Loucy (cell line): ENCODE results near the gene RAB27A.

Experiments used
- H2AFZ ChIP-seq: fragments of 200-600 bp; sonication (generic); 2 replicates; pipeline ENCODE4 v1.6.0; 2016; ENCODE audit warnings: antibody characterized with exemption, mild to moderate bottlenecking, low read length, moderate library complexity
- H3F3A ChIP-seq: fragments of 200-600 bp; 2 replicates; pipeline ENCODE4 v1.6.0; 2016; ENCODE audit warnings: antibody characterized with exemption, low read depth, mild to moderate bottlenecking
- H3K27me3 ChIP-seq: fragments of 200-600 bp; sonication (generic); 2 replicates; pipeline ENCODE4 v1.6.1; 2014; ENCODE audit warnings: low read length, mild to moderate bottlenecking; ENCODE audit not compliant: insufficient read depth, poor library complexity, severe bottlenecking
- H3K36me3 ChIP-seq: fragments of 200-600 bp; sonication (generic); 2 replicates; pipeline ENCODE4 v1.6.1; 2016; ENCODE audit warnings: low read length; ENCODE audit not compliant: insufficient read depth
- H3K4me1 ChIP-seq: fragments of 200-600 bp; sonication (generic); 2 replicates; pipeline ENCODE4 v1.5.1; 2014; ENCODE audit warnings: low read length, mild to moderate bottlenecking; ENCODE audit not compliant: insufficient read depth, poor library complexity, severe bottlenecking
- H3K4me2 ChIP-seq: fragments of 200-600 bp; sonication (generic); 2 replicates; pipeline ENCODE4 v1.6.0; 2014; ENCODE audit warnings: antibody characterized with exemption, low read length, low read depth, mild to moderate bottlenecking; ENCODE audit not compliant: poor library complexity, severe bottlenecking
- H3K4me3 ChIP-seq: fragments of 200-600 bp; sonication (generic); 2 replicates; pipeline ENCODE4 v1.5.1; 2014; ENCODE audit warnings: low read length, mild to moderate bottlenecking, mixed read lengths; ENCODE audit not compliant: poor library complexity, severe bottlenecking
- H3K79me2 ChIP-seq: fragments of 200-600 bp; sonication (generic); 2 replicates; pipeline ENCODE4 v1.6.1; 2014; ENCODE audit warnings: low read length; ENCODE audit not compliant: insufficient read depth
- H3K9ac ChIP-seq: fragments of 200-600 bp; sonication (generic); 2 replicates; pipeline ENCODE4 v1.6.0; 2014; ENCODE audit warnings: mild to moderate bottlenecking, low read depth, low read length, moderate library complexity; ENCODE audit not compliant: poor library complexity, severe bottlenecking
- H3K9me2 ChIP-seq: fragments of 200-600 bp; sonication (generic); replicated peaks from 2 replicates; pipeline ENCODE4 v1.6.1; 2016; ENCODE audit warnings: low read depth, low read length, mixed read lengths
- H3K9me3 ChIP-seq: fragments of 200-600 bp; sonication (generic); 2 replicates; pipeline ENCODE4 v1.6.1; 2014; ENCODE audit warnings: mild to moderate bottlenecking, antibody characterized with exemption, low read length, low read depth; ENCODE audit not compliant: insufficient read depth
- H4K20me1 ChIP-seq: fragments of 200-600 bp; sonication (generic); 2 replicates; pipeline ENCODE4 v1.6.0; 2014; ENCODE audit warnings: antibody characterized with exemption, low read length, mild to moderate bottlenecking; ENCODE audit not compliant: insufficient read depth, poor library complexity, severe bottlenecking
- EZH2phosphoT487 ChIP-seq: fragments of 200-600 bp; IDR thresholded peaks from 2 replicates; pipeline ENCODE4 v1.6.1; 2018; ENCODE audit warnings: antibody characterized with exemption, mild to moderate bottlenecking, moderate library complexity, borderline replicate concordance
- TF ChIP-seq, protein P1 (sequence below): fragments of 200-600 bp; sonication (generic); conservative IDR thresholded peaks from 2 replicates; pipeline ENCODE4 v1.5.1; 2014; ENCODE audit warnings: mild to moderate bottlenecking, antibody characterized with exemption, low read length

RAB27A gene

DNA sequence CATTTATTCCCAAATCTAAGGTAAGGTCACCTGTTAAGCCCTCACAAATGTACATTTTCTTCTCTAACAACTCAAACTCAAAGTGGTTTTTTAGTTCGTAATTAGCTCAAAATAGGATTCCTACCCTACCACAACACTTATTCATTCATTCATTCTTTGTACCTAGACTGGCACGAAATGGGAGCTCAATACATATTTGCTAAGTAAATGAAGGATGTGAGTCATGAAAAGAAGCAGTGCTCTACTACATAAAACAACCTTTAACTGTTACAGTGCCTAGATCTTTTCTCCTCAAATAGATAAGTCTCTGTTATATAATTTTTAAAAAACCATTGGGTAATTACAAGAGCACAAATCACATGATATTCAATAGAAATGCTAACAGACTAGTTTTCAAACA, 105.9 kb downstream of the RAB27A start:
- Histone ChIP-seq H3K4me1 (peaks cover 16% of the 10 kb centered on the region), H3K9me2 (no peaks in the 10 kb centered on the region), H3K9ac (no peak overlapping the region), H4K20me1 (peaks cover 47% of the 10 kb centered on the region), H3F3A (no peaks in the 10 kb centered on the region), H3K4me3 (no peak overlapping the region), H3K27me3 (no peaks in the 10 kb centered on the region), H3K36me3 (peaks cover 85% of the 10 kb centered on the region), H2AFZ (no peak overlapping the region), H3K4me2 (no peak overlapping the region), H3K79me2 (peaks cover 52% of the 10 kb centered on the region), H3K9me3 (no peaks in the 10 kb centered on the region)
- TF ChIP-seq, protein P1, sequence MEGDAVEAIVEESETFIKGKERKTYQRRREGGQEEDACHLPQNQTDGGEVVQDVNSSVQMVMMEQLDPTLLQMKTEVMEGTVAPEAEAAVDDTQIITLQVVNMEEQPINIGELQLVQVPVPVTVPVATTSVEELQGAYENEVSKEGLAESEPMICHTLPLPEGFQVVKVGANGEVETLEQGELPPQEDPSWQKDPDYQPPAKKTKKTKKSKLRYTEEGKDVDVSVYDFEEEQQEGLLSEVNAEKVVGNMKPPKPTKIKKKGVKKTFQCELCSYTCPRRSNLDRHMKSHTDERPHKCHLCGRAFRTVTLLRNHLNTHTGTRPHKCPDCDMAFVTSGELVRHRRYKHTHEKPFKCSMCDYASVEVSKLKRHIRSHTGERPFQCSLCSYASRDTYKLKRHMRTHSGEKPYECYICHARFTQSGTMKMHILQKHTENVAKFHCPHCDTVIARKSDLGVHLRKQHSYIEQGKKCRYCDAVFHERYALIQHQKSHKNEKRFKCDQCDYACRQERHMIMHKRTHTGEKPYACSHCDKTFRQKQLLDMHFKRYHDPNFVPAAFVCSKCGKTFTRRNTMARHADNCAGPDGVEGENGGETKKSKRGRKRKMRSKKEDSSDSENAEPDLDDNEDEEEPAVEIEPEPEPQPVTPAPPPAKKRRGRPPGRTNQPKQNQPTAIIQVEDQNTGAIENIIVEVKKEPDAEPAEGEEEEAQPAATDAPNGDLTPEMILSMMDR, result no peak
- no peak for TF ChIP-seq EZH2phosphoT487

- H3K9me3 ChIP-seq, result no peaks in the 10 kb centered on the region
- no peak overlapping the region for H2AFZ ChIP-seq
- H3F3A ChIP-seq, result no peaks in the 10 kb centered on the region
- no peak overlapping the region for H3K9ac ChIP-seq
- H3K79me2 ChIP-seq, result peaks cover 13% of the 10 kb centered on the region; the same call in 1 of the 2 replicates
- H3K27me3 ChIP-seq, result no peaks in the 10 kb centered on the region
- no peak overlapping the region for H3K4me2 ChIP-seq
- H3K9me2 ChIP-seq, result no peaks in the 10 kb centered on the region
- peaks cover 62% of the 10 kb centered on the region for H3K36me3 ChIP-seq
- H4K20me1 ChIP-seq, result peaks cover 10% of the 10 kb centered on the region
- H3K4me1 ChIP-seq, result no peaks in the 10 kb centered on the region
- no peak for TF ChIP-seq EZH2phosphoT487
- TF ChIP-seq, protein P1, result no peak
- no peak overlapping the region for H3K4me3 ChIP-seq
Measured at GRCh38 chr15:55179141-55179540, 110.5 kb downstream of the RAB27A start.

DNA sequence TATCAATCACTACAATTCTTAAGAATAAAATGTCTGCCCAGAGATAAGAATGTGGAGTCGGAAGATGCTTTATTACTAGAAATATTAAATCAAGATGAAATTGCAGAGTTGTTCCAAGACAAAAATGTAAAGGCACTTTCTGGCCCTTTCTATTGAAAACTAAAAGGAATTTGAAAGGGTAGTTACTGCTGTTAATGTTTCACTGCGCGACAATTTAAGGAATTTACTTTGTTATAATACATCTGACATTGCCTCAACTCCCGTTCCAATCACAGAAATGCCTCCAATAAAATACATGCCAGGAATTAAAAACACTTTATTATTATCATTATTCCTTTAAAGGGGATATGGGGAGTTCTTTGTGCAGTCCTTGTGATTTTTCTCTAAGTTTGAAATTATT, 119.3 kb downstream of the RAB27A start:
- Histone ChIP-seq H3K4me2 (no peak overlapping the region), H3K9ac (no peak overlapping the region)
- TF ChIP-seq, protein P1, result no peak
- TF ChIP-seq EZH2phosphoT487, result no peak

More for the DNA sequence above, 119.3 kb downstream of the RAB27A start:
- H3F3A ChIP-seq, result no peaks in the 10 kb centered on the region
- no peaks in the 10 kb centered on the region for H3K4me1 ChIP-seq
- H4K20me1 ChIP-seq, result no peaks in the 10 kb centered on the region
- H3K79me2 ChIP-seq, result no peaks in the 10 kb centered on the region
- H3K9me3 ChIP-seq, result no peaks in the 10 kb centered on the region
- no peaks in the 10 kb centered on the region for H3K27me3 ChIP-seq
- H2AFZ ChIP-seq, result no peak overlapping the region
- H3K36me3 ChIP-seq, result no peaks in the 10 kb centered on the region
- H3K9me2 ChIP-seq, result no peaks in the 10 kb centered on the region
- H3K4me3 ChIP-seq, result no peak overlapping the region
